NCI-H510A (cell line): Measurements from ENCODE around the gene NRG2.

Source experiments
- DNase-seq: peaks from one replicate; lab custom pipeline; 2025; lab: John Stamatoyannopoulos, UW

NRG2 gene

GRCh38 chr5:139903795-139904565, 139.1 kb downstream of the NRG2 start:
- DNase-seq = no peak

DNA sequence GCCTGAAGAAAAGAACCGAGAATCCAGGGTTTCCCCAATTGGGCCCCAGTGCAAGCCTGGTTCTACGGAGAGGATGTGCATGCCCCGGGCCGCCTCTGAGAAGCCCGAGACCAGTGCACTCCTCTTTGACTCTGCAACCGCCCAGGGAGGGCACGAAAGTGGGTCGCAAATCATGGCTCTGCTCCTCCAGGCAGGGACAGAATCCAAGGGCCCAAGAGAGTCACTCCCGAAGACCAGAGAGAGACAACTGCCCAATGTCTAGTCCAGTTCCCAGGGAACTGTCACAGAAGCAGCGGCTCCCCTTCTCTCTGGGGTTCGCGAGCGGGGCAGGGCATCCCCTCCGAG, 139.7 kb downstream of the NRG2 start:
- DNase-seq = no peak

GRCh38 chr5:139901986-139902385, 141.1 kb downstream of the NRG2 start:
- DNase-seq = no peak

DNA sequence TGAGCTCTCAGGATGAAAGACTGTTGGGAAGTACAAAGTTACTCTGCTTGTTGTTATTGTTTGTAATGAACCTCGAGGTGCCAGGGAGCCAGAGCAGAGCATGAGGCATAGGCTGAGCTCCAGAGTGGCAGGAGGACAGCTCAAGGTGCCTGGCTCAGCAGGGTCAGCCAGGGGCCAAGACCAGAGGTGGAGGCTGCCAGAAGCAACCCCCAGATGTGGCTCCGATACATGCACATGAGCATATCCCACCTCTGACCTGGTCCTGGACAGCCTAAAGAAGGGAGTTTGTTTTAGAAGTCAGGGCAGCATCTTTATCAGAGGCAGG, 141.9 kb downstream of the NRG2 start:
- no peak for DNase-seq

GRCh38 chr5:139900546-139901250, 142.4 kb downstream of the NRG2 start:
- no peak for DNase-seq

DNA sequence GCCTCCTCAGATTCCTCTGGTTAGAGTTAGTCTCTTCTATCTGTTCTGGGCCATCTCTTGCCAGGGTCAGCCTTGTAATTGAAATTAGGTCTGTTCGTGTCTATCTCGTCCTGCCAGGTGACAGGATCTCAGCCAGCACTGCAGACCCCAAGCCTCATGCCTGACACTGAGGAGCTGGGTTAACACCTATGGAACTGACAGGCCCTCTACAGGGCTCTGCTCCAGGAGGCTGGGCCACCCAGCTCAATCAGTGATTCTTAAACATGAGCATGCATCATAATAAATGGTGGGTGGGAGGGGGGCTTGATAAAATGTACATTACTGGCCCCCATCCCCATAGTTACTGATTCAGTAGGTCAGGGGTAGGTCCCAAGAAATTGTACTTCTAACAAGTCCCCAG, 144.1 kb downstream of the NRG2 start:
- no peak for DNase-seq

DNA sequence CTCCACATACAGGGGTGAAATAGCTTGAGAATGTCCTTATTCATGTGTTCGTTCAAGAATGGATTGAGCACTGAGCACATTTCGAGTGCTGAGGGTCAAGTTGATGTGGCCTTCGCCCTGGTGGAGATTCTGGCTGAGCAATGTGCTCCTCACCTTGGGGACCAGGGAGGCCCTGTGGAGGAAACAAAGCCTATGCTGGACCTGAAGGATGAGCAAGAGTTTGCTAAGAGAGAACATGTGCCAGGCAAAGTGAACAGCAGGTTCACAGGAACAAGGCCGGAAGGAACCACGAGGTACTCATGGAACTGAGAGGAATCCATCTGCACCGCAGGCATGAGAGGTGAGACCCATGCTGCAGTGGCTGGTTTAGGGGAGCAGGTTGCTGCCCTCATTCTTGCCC, 145.1 kb downstream of the NRG2 start:
- DNase-seq = no peak

DNA sequence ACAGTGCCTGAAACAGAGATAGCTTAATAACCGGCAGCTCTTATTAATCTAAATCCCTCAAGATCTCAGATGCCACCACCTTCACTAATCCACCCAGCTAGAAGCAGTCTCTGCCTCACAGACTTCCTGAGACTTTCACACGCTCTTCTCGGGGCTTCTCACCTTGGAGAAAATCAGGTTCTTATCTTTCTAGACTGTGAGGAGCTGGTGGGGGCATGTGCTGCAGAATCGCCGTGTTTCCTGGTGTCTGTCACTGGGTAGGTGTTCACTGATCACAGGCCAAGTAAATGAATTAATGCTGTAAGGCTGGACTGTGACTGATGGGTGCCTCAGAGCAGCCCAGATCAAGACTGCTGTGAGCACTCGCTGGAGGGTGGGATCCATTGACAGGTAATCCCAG, 145.8 kb downstream of the NRG2 start:
- DNase-seq = no peak

- no peak for DNase-seq
Observed at GRCh38 chr5:139896718-139897117, 146.4 kb downstream of the NRG2 start.

GRCh38 chr5:139895647-139896046, 147.5 kb downstream of the NRG2 start:
- no peak for DNase-seq

DNA sequence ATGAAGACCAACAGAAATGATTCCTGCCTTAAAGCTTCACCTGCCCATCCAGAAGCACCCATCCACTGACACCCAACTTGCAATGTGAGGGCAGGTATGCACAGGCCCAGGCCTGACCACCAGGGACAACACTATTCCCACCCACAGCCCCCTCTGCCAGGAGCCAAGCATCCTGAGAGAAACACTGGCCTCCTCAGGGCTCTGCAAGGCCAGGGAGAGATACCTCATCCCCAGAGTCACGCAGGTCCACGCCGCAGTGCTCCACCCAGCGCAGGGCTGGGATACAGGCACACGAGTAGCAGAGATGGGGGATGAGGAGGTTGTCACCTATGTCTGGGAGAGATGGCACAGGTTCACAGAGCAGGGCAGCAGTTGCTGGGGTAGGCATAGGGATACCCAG, 148.1 kb downstream of the NRG2 start:
- no peak for DNase-seq

GRCh38 chr5:139893873-139894272, 149.2 kb downstream of the NRG2 start:
- DNase-seq = no peak

DNA sequence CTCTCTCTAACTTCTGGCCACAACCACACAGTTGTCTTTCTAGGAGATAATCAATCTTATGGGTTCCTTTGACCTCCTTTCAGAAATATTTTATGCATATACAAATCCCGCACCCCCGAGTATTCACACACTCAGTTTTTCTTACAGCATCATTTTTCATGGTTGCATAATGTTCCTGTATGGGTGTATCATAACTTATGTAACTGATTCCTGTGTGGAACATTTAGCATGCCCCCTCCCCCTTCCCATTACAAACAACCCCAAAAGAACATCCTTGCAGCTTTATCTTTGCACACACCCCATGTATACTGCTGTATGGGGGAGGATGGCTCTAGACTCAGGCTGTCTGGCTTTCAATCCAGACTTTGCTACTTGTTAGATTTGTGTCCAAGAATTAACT, 153.7 kb downstream of the NRG2 start:
- no peak for DNase-seq

DNA sequence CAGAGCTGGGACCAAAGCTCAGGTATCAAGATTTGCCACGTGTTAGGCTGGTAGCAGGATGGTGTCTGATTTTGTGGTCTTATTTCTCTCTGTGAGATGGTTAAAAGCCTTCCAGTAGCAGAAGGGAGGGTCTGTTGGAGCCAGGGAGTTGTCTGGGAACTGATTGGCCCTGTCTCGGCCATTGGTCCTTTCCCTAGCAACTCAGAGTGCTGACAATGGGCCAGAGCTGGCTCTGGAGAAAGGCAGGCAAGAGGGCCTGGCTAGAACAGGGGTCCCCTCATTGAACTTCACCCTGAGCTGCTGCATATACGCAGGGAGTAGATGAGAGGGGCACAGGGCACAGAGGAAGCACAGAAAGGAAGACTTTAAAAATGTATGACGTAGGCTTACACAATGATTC, 154.7 kb downstream of the NRG2 start:
- DNase-seq = no peak

- no peak for DNase-seq
Observed at GRCh38 chr5:139886213-139886612, 156.9 kb downstream of the NRG2 start.

DNA sequence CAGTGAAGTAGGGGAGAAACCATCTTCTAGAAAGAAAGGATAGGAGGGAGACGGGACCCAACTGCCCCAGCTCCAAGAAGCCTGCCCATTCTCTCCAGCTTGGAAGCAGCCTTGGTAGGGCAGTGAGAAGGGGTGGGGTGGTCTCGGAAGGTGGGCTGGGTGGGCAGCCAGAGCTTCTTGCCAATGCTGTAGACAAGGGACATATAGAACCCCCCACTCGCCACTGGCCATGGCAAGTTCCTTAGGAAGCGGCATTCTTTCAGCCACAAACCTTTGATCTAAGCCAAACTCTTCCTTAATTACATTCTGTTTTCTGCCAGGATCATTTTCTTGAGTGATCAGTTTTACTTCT, 157.3 kb downstream of the NRG2 start:
- DNase-seq = no peak

DNA sequence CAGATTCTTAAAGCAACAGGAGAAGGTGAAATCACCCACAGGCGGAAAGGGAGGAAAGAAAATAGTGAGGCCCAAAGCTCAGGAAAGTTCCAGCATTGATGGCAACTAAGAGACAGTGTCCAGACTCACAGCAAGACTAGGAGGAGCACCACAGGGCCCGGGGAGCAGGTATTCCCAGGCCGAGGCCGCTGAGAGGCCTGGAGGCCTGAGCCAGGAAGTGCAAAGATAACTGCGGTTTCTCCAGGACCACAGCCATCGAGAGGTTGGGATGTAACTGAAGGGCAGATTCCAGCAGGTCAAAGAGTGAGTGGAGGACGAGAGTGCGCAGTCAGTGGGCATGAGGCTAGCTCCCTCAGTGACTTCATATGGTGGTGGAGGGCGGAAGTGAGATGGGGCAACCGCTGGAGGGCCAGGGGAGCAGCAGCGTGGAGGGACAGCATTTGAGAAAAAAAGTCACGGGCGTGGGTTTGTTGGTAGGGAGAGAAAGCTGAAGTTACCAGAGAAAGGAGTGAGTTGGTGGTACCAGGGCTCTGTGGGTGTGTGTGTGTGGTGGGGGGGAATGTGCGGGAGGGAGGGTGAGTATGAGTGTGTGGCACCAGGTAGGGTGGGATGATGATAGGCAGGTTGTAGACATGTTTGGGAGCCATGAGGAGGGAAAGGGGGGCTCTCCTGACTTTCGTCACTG, 157.8 kb downstream of the NRG2 start:
- no peak for DNase-seq

GRCh38 chr5:139884734-139885133, 158.4 kb downstream of the NRG2 start:
- no peak for DNase-seq

DNA sequence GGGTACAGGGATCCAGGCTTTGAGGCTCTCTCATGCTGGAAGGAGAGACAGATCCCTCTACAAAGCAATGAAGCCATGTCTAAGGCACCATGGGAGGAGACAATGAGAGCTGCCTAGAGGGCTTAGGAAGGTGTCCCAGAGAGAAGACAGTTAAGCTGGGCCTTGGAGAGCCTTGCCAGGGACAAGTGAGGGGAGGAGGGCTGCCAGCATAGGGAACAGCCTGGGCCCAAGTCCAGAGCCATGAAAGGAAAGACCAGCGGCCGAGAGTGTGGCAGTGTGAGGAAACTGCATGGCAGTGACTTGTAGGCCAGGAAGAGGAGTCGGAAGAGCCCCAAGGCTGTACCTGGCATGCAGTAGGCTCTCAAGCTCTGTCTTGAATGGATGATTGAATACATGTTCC, 159.0 kb downstream of the NRG2 start:
- DNase-seq = no peak

DNA sequence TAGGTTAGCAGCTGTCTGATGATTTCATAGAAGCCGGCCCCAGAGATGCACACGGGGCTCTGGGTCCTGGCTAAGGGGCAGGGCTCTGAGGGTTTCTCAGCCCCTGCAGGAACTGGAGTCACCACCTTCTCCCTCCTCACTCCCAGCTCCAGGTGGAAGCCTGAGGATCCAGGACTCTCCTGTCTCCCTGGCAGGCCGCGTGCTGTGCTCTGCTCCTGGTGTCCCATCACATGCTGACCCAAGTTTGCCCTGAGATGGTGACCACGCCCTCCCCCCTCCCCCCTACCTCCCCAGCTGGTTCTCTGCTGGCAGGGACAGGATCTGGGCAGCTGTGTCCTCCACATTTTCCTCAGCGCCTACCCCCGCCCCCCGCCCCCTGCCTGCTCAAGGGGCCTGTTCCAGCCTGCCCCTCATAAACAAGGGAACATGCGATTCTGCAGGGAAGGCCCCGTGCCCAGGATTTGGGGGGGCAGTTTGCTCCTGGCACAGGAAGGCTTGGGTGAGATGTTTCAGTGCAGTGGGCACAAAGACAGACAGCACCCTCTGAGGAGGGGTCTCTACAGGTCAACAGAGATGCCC, 160.0 kb downstream of the NRG2 start:
- DNase-seq = no peak

- no peak for DNase-seq
Observed at GRCh38 chr5:139882316-139882715, 160.8 kb downstream of the NRG2 start.

- no peak for DNase-seq
Observed at GRCh38 chr5:139881143-139881733, 161.9 kb downstream of the NRG2 start.
